ENCODE data around the gene ZBTB7C.

Gene ZBTB7C

DNA sequence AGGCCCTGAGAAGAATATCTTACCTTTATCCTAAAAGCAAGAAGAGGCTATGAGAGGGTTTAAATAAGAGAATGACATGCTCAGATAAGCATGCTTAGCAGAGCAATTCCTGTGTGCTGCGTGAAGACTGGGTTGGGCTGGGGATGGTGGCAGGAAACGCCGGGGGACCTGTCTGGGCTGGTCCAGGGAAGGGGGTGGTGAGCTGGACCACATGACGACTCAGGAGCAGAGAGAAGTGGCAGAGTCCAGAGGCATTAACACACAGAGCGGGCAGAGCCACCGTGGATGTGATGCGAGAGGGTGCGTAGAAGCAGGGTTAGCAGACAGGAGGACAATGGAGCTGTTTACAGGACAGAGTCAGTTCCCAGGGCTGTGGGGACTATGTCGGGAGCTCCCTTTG, 84.5 kb downstream of the ZBTB7C start:
- DNase-seq (ENCODE audit: low read depth in 2 of 2) = no peak

DNA sequence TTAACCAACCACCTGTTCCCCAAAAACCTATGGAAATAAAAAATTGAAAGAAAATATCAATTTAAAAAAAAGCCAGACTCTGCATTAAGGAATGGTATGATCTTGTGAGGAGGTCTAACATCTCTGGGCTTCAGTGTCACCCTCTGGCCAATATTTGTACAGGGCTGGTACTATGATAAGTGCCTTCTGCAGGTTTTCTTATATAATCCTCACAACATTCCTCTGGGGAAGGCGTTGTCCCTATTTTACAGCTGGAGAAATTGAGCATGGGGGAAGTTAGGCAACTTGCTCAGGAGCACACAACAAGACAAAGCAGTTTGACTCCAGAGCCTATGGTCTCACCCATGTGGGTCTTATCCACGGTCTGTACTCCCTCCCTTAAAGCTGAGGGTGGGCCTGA, 86.0 kb downstream of the ZBTB7C start:
- DNase-seq (ENCODE audit: low read depth in 2 of 2) = no peak

DNA sequence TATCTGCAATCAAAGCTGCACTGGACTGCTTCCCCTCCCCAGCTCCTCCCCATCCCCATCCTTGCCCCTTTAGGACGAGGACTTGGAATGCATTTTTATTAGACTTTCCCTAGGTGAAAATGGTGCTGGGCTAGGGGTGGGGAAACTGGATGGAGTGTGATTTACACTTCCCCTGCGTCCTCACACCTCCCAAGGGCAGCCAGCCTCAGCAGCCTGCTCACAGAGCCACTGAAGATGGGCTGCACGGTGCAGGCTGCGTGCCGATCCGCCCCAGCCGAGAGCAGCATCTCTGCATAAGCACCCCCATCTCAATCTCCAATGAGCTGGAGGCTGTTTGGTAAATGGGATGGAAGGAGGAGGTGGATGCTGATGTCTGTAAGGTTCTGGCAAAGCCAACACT, 87.6 kb downstream of the ZBTB7C start:
- DNase-seq (ENCODE audit: low read depth in 2 of 2) = no peak

DNA sequence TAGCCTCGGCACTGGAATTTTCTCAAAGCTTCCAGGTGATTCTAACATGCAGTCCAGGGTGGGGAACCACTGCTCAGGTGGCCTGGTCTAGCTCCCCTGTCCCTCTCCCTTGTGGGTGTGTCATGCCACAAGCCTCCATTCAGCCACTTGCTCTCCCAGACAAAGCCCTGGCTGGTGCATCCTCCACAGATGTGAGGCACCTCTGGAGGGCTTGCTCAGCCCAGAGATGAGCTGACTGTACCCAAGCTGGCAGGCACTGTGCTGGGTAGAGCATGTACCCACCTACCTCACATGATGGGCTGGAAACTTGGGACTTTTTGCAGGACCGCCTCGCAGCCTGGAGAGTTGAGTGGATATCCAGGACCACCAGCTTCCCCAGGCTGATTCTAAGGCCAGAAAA, 88.1 kb downstream of the ZBTB7C start:
- DNase-seq (ENCODE audit: low read depth in 2 of 2) = no peak

DNA sequence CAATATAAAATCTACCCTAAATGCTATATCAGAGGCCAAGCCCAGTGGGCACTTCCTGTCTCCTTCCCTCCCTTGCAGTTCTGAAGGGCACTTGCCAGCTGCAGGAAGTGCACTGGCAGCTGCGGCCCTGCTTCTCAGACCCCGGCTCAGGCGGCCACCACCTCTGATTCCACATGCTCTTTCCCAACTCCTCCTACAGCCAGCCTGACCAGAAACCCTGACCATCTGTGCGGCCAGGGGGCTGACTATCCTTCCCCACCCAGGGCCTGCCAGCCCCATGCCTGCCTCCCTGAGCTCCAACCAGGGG, 88.6 kb downstream of the ZBTB7C start:
- DNase-seq (ENCODE audit: low read depth in 2 of 2) = no peak

DNA sequence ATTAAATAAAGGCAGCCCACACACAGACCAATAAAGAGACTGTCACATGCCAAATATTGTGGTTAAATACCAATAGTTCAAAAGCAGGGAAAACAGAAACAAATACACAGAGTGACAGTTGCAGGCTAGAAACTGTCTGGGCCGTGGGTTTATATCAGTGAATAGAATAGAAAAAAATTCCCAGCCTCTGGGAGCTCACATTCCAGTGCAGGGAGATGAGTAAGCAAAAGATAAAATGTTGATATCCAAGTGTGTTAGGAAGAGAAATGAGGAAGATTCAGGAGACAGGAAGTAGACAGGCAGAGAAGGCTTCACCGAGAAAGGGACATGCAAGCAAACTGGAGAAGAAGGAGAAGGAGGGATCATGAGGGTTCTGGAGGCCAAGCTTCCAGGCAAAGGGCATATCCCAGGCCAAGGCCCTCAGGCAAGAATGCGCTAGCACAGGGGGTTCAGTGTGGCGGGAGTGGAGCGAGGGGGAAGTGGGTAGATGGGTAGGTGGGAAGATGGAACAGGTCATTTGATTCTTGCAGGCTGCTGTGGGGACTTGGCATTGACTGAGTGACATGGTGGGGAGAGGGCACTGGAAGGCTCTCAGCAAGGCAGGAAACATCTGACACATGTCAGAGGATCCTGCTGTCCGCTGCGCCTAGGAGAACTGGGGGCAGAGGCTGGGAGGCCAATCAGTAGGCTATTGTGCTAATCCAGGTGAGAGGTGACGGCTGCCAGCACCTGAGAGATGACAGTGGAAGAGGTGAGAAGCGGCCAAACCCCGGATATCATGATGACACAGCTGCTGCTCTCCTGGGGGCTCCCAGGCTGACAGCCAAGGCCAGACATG, 89.2 kb downstream of the ZBTB7C start:
- DNase-seq (ENCODE audit: low read depth in 2 of 2) = no peak

DNA sequence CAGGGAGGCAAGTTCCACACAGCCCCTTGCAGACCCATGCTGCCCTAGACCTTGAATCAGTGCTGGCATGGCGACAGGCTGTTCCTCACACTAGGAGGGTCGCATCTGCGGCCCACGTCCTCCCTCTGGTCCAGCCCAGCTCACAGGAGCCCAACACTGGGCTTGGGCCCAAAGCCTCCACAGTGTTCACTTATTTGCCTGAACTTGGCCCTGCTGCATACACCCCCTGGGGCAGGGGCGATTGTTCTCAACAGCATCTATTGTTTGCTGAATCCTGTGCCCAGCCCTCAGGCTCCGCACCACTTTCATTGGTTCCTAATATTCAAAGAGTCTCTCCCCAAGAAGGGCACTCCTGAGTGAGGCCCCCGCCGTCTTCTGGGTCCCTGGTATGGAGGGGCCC, 90.7 kb downstream of the ZBTB7C start:
- no peak for DNase-seq (ENCODE audit: low read depth in 2 of 2)

DNA sequence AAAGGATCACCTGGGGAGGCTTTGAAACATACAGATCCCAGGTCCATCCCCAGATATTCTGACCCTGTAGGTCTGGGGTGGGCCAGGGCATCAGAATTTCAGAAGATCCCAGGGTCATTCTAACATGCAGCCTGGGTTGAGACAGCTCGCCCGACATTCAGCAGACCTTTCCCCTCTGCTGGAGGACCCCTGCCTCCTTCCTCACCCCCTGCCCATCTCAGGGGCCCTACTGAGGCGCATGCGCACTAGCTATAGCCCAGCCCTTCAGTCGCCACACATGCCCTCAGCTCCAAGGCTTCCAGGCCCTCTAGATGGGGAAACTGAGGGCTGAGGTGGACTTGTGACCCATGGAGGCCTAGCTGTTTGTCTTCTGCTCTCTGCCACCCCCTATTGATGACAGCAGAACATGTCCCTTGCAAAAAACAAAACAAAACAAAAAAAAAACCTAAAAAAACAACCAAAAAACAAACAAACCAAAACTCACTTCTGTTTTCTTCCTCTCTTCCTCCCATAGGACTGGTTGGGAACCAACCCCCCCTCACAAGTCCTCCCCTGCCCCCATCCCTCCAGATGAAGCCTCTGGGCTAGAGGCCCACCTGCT, 91.3 kb downstream of the ZBTB7C start:
- no peak for DNase-seq (ENCODE audit: low read depth in 2 of 2)

DNA sequence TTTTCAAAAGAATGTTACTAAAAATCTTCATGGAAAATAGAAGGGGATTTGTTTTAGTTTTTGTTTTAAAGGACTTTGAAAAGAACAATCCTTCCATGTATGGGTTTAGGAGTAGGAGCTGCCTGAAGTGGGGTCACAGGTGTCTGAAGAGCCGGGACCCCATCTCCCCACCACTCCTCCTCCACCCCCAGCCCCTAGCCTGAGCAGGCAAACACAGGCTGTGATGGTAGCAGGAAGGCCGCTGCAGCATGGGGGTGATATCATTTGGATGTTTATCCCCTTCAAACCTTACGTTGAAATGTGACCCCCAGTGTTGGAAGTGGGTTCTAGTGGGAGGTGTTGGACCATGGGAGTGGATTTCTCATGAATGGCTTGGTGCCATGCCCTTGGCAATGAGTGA, 93.0 kb downstream of the ZBTB7C start:
- DNase-seq (ENCODE audit: low read depth in 2 of 2) = no peak

DNA sequence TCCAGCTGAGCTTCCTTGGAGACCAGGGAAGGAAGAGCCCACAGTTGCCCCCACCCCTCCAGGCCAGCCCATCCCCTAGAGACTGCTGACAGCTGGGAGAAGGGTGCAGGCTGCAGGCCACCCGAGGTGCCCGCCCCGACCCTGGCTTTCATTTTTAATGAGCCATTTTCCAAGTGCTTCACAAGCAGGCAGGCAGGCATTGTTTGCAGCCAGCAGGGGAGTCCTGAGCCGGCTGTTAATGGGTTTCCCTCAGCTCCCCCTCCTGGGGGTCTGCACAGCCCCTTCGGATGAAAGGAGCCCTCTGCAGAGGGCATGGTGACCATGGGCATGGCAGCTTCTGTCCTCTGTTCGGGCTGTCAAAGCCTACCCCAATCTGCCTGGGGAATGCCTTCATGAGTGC, 94.5 kb downstream of the ZBTB7C start:
- no peak for DNase-seq (ENCODE audit: low read depth in 2 of 2)

DNA sequence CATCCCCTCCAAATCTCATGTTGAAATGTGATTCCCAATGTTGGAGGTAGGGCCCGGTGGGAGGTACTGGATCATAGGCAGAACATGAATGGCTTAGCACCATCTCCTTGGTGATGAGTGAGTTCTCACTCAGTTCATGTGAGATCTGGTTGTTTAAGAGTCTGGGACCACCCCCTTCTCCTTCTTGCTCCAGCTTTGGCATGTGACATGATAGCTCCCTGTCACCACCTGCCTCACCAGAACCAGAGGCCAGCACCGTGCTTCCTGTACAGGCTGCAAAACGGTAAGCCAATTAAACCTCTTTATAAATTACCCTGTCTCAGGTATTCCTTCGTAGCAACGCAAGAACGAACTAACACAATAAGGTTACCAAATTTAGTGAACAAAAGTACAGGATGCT, 95.4 kb downstream of the ZBTB7C start:
- DNase-seq (ENCODE audit: low read depth in 2 of 2) = no peak

DNA sequence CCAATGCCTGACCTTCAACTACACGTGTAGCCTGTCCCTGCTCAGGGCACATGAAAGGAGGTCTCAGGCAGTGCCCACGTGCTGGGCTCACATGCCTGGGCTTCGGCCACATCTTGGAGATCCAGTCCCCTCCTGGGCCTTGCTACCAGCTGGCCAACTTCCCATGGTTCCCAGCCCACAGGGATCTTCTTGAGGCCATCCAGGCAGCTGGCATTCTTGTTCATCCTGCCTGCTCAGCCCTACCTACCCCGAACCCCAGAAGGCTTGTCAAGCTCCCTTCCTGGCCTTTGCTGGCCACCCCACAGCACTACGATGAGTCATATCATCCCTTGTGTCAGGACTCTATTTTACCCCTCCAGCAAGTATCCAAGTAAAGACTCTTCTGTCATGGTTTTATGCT, 97.1 kb downstream of the ZBTB7C start:
- DNase-seq (ENCODE audit: low read depth in 2 of 2) = no peak

DNA sequence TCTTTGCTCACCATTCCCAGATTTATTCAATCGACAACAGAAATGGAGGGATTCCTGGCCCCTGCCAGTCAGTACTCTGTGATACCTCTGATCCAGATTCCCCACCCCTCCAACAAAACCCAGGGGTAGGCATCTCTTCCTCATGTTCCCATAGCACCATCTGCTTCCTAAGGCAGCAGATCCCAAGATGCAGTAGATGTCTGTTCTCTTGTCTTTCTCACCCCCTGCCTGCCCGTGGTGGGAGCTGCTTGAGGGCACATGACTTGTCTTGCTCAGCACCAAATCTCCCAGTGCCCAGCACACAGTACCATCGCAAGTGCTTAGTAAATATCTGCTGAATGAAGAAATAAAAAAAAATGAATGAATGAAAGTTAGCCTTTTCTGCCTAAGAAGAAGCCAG, 98.2 kb downstream of the ZBTB7C start:
- DNase-seq (ENCODE audit: low read depth in 2 of 2) = no peak

DNA sequence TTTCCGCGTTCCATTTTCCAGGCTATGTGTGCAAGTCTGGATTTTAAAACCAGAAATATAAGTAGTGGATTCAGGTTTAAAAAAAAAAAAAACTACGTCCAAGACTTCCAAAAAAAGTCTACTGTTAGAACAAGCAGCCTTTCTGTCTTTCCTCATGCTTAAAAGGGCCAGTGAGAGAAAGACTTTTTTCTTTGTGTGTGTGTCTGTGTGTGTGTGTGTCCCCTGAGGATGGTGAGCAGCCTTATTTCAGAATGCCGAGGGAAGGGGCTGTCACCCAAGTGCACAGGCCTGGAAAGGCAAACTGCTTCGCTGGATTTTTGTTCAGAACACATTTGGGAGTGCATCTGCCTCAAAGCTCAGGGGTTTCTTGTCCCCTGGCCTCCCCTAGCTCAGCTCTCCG, 98.8 kb downstream of the ZBTB7C start:
- no peak for DNase-seq (ENCODE audit: low read depth in 2 of 2)

DNA sequence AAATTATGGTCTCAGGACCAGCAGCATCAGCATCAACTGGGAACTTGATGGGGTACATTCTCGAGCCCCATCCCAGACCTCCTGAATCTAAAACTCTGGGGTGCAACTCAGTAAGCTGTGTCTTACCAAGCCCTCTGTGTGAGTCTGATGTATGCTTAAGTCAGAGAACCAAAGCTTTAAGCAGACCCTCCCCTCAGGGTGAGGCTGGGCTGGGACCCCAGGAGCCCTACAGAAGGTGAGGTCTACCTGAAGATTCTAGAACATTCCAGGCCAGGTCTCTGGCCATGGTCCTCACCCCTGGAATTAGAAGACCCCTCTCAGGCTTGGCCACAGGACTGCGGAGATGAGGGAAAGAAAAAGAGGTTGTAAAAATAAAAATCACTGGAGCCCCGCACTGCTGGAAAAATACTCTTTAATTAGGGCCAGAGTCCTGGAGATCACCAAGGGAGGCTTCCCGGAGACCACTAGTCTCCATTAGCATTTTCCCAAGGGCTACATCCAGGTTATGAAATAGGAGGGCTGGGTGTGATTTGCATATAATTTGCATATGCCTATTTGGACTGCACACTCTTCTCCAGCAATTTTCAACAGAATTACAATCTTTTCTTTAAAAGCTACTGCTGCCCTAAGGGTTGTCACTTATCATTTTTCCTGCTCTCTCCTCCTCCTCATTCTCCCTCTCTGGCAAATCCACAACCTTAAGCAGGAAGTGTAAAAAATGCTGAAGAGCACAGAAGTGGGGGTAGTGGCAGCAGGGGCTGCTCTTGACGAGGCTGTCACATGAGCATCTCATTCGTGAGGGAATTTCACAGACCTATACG, 100.2 kb downstream of the ZBTB7C start:
- DNase-seq (ENCODE audit: low read depth in 2 of 2) = no peak

DNA sequence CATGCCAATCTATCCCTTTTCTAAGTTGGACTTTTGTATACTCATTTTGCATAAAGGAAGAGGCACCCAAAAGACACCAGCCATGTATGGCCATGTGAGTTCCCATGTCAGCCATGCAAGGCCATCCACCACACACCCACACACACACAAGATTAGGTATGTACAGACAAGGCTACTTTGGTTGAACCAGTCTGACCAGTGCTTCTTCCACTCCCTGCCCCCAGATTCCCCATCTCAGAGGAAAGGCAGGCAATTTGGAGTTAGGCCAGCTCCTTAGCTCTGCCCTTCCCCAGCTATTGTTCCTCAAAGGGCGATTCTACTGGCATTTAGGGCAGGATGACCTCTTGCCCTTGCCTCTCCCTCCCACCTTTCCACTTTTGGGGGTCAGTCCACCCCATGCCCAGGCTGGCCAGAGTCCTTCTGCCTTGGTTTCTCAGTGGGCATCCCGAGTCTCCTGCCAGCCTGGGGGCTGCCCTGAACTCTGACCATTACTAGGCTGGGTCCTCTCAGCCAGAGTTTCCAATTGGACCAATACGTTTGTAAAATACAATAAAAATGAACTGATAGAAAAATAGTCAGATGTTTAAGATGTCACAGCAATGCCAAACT, 101.1 kb downstream of the ZBTB7C start:
- DNase-seq (ENCODE audit: low read depth in 2 of 2) = no peak

DNA sequence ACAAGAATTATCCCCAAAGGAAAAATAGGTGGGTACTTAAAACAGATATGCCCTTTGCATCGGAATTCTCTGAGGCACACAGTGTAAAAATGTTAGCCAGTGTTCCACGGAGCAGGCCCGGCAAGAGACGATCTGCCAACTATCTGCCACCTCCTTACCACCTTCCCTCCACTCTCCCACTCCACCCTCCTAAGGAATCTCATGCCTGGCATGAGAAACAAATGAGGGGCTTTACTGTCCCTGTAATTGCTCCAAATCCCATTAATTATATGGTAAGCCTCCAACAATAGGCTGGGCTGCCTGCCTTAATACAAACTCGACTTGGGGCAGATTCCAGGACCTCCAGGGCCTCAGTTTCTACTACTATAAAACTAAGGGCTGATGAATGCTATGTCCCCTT, 102.3 kb downstream of the ZBTB7C start:
- DNase-seq (ENCODE audit: low read depth in 2 of 2) = no peak

DNA sequence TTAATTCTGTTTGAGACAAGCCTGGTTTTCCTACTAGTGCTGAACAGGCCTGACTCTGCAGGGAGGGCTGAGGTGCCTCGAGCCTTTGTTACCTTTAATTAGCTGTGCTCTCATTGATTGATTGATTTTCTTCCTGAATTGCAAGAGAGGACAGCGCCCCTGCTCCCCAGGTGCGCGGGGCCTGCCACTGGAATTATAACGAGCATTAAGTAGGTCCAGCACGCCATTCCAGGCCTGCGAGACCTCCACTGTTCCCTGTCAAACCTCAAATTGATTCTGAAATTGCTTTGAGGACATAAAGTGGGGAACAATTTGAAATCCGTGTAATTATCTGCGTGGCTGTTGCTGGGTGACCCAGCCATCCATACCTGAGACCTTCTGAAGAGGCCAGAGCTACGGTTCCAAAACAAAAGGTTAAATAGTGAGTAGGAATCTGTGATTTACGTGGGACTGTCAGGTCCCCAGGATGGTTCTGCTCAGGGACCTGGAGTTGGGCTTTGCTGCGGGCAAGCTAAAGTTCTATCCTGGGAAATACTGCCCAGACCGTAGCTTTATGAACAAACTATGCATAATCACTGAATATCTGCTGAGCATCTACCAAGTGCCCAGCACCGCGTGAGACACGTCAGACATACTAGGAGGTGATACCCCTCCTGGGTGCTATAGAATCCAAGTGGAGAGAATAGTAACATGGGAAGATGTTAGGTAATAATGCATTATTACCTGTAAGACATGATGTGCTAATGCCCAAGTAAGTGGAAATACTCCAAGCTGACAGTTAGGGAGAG, 104.1 kb downstream of the ZBTB7C start:
- DNase-seq (ENCODE audit: low read depth in 2 of 2) = no peak

DNA sequence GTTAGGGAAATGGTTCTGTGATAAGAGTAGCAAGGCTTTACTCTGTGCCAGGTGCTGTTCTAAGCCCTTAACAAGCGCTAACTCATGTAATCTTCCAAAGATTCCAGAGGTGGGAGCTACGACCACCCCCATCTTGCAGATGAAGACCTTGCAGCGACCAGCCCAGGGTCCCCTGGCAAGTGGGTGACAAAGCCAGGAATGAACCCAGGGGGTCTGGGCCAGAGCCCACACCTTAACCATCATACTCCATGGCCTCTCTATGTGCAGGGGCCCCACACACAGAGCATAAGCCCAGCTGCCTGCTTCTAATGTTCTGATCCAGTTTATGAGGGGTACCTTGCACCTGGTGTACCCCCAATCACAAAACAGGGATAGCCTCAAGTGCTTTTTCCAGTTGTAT, 105.3 kb downstream of the ZBTB7C start:
- no peak for DNase-seq (ENCODE audit: low read depth in 2 of 2)

DNA sequence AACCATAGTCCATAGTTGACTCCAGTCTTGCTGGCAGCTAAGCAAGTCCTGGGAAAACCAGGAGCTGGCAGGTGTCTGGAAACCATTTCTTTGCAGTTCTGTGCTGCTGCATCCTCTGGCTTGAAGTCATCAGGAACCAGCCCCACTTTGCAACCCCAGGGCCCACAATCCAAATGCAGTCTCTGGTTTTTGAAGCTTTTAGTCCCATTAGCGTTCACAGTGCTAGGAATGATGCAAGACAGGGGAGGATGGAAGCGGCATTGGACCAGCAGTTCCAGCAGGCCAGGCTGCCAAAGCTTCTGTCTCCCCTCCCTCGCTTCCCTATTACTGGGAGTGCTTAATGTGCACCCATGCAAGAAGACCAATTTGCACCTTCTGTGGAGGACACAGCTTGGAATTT, 106.4 kb downstream of the ZBTB7C start:
- DNase-seq (ENCODE audit: low read depth in 2 of 2) = no peak

DNA sequence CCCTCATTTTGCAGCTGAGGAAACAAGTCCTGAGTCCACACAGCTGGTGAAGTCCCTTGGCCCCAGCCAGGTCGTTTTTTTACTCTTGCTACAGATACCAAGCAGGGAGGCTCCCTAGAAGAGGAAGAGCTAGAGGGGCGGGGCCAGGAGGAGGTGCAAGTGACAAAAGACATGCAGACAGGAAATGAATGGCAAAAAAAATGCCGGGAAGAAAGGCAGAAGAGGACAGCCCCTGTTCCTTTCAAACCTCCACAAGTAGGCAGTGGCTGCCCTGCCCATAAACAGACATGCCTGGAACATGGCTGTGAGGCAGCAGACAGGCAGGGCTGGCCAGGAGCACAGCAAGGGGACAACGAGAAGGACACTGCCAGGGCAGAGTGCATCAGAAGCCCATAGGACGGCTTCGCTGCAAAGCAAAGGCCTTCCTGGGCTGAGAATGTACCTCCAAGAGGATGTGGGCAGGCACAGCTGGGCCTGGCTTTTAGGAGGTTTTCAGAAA, 108.7 kb downstream of the ZBTB7C start:
- no peak for DNase-seq (ENCODE audit: low read depth in 2 of 2)

DNA sequence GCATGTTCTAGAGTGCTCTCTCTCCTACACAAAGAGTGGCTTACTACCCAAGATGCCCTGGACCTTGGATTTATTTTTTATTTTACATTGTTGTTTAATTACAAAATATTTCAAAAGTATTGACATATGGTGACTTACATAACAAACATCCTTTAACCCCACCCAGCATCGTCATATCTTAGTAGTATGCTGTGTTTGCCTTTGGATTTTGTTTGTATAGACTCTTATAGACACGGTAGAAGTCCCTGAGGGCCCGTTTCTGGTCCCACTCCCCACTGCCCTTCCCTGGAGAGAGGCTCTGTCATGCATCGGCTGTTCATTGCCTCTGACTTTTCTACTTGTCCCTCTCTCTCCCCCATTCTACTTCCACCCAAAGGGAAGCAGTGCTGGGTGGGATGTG, 112.0 kb downstream of the ZBTB7C start:
- DNase-seq (ENCODE audit: low read depth in 2 of 2) = no peak

Data from stimulated activated CD8-positive, alpha-beta memory T cell treated with anti-CD3 and anti-CD28 coated beads, Interleukin-7, amount 100 ng/mL, for 1 hour (primary cell).